A549 (cell line): Measurements from ENCODE around the gene SNCAIP.

Experiments used
- CEBPB ChIP-seq, 2 experiments: fragments of >200 bp in 1 of 2; sonication (Bioruptor Twin) in 1 of 2; formaldehyde crosslinking in 1 of 2; IDR thresholded peaks; 2 replicates each; pipeline ENCODE4 v1.6.1; 2012 to 2016
- EP300 ChIP-seq, 2 experiments: fragments of >200 bp; sonication (Bioruptor Twin); formaldehyde crosslinking; IDR thresholded peaks; 2 replicates in 1 of 2; 3 replicates in 1 of 2; pipeline ENCODE4 v1.6.1; 2016 to 2017
- PBX3 ChIP-seq: IDR thresholded peaks from 2 replicates; pipeline ENCODE4 v1.6.1; 2012
- RCOR1 ChIP-seq: fragments of 150-350 bp; IDR thresholded peaks from 2 replicates; pipeline ENCODE4 v1.6.1; 2014; ENCODE audit warnings: antibody characterized with exemption, low read length, low read depth
- REST ChIP-seq: fragments of 200-600 bp; sonication (generic); IDR thresholded peaks from 2 replicates; pipeline ENCODE4 v1.6.1; 2016; ENCODE audit warnings: antibody characterized with exemption, mild to moderate bottlenecking, moderate library complexity
- TF ChIP-seq, protein P1 (sequence below): fragments of >200 bp; sonication (Bioruptor Twin); formaldehyde crosslinking; IDR thresholded peaks from 3 replicates; pipeline ENCODE4 v1.5.1; 2016

- TF ChIP-seq, protein P1, sequence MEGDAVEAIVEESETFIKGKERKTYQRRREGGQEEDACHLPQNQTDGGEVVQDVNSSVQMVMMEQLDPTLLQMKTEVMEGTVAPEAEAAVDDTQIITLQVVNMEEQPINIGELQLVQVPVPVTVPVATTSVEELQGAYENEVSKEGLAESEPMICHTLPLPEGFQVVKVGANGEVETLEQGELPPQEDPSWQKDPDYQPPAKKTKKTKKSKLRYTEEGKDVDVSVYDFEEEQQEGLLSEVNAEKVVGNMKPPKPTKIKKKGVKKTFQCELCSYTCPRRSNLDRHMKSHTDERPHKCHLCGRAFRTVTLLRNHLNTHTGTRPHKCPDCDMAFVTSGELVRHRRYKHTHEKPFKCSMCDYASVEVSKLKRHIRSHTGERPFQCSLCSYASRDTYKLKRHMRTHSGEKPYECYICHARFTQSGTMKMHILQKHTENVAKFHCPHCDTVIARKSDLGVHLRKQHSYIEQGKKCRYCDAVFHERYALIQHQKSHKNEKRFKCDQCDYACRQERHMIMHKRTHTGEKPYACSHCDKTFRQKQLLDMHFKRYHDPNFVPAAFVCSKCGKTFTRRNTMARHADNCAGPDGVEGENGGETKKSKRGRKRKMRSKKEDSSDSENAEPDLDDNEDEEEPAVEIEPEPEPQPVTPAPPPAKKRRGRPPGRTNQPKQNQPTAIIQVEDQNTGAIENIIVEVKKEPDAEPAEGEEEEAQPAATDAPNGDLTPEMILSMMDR = no peak
- TF ChIP-seq PBX3 (no peak), REST (no peak), EP300 (IDR thresholded peaks at IDR 0.05) (no peak), RCOR1 (no peak), CEBPB (IDR thresholded peaks at IDR 0.05) (no peak)
Observed at GRCh38 chr5:122339591-122339990, 27.6 kb downstream of the SNCAIP start.
